H9 (cell line): ENCODE measurements around the gene LINGO1. TPM values are rescaled to one million over a fixed set of nuclear protein-coding genes. Genes with fewer than 3 reads are reported as not detected.

Source experiments
- DNase-seq: peaks from one replicate; pipeline ENCODE4 v3.0.0-alpha.2; 2017
- H2AFZ ChIP-seq: one replicate; pipeline ENCODE4 v1.6.1; 2013; ENCODE audit warnings: mild to moderate bottlenecking, low read length, control low read depth, moderate library complexity
- H2AK5ac ChIP-seq: 2 replicates; pipeline ENCODE4 v1.6.1; 2013; ENCODE audit warnings: low read length, control low read depth, mixed read lengths; ENCODE audit not compliant: insufficient read length
- H2BK120ac ChIP-seq: one replicate; pipeline ENCODE4 v1.6.1; 2013; ENCODE audit warnings: low read depth, mild to moderate bottlenecking, low read length, control low read depth, inconsistent platforms; ENCODE audit not compliant: poor library complexity, severe bottlenecking
- H2BK12ac ChIP-seq: 2 replicates; pipeline ENCODE4 v1.6.1; 2013; ENCODE audit warnings: low read length, control low read depth, mixed read lengths, low read depth; ENCODE audit not compliant: insufficient read length
- H2BK15ac ChIP-seq: 2 replicates; pipeline ENCODE4 v1.6.1; 2013; ENCODE audit warnings: low read depth, low read length, control low read depth
- H2BK20ac ChIP-seq: one replicate; pipeline ENCODE4 v1.6.1; 2013; ENCODE audit warnings: low read depth, mild to moderate bottlenecking, low read length, control low read depth, inconsistent platforms; ENCODE audit not compliant: poor library complexity, severe bottlenecking
- H2BK5ac ChIP-seq: 2 replicates; pipeline ENCODE4 v1.6.1; 2013; ENCODE audit warnings: low read length, control low read depth, mixed read lengths; ENCODE audit not compliant: insufficient read length
- H3K14ac ChIP-seq: 2 replicates; pipeline ENCODE4 v1.6.1; 2013; ENCODE audit warnings: low read length, control low read depth; ENCODE audit not compliant: insufficient read depth
- H3K18ac ChIP-seq: 2 replicates; pipeline ENCODE4 v1.6.1; 2013; ENCODE audit warnings: low read depth, mild to moderate bottlenecking, mixed read lengths, low read length, control low read depth; ENCODE audit not compliant: insufficient read length
- H3K23ac ChIP-seq: 2 replicates; pipeline ENCODE4 v1.6.1; 2013; ENCODE audit warnings: low read length, control low read depth, mixed read lengths, low read depth; ENCODE audit not compliant: insufficient read length
- H3K23me2 ChIP-seq: 2 replicates; pipeline ENCODE4 v1.6.1; 2013; ENCODE audit warnings: low read depth, mild to moderate bottlenecking, mixed read lengths, low read length, control low read depth; ENCODE audit not compliant: insufficient read length, poor library complexity, severe bottlenecking
- H3K27ac ChIP-seq: 2 replicates; pipeline ENCODE4 v1.5.1; 2013; ENCODE audit warnings: low read length, control low read depth, mixed read lengths, low read depth; ENCODE audit not compliant: insufficient read length
- H3K27me3 ChIP-seq: 2 replicates; pipeline ENCODE4 v1.6.1; 2013; ENCODE audit warnings: low read length, control low read depth, inconsistent platforms; ENCODE audit not compliant: insufficient read depth
- H3K4ac ChIP-seq: 2 replicates; pipeline ENCODE4 v1.6.1; 2013; ENCODE audit warnings: low read depth, mild to moderate bottlenecking, control low read depth, inconsistent platforms, low read length, moderate library complexity
- H3K4me1 ChIP-seq: 2 replicates; pipeline ENCODE4 v1.6.1; 2013; ENCODE audit warnings: low read length, control low read depth, inconsistent platforms; ENCODE audit not compliant: insufficient read depth
- H3K4me2 ChIP-seq: 2 replicates; pipeline ENCODE4 v1.6.1; 2013; ENCODE audit warnings: low read length, control low read depth, mixed read lengths; ENCODE audit not compliant: insufficient read length, insufficient read depth
- H3K56ac ChIP-seq: 2 replicates; pipeline ENCODE4 v1.6.1; 2013; ENCODE audit warnings: low read depth, mild to moderate bottlenecking, mixed read lengths, low read length, control low read depth; ENCODE audit not compliant: insufficient read length
- H3K79me1 ChIP-seq: 2 replicates; pipeline ENCODE4 v1.6.1; 2013; ENCODE audit warnings: low read depth, mild to moderate bottlenecking, moderate library complexity, low read length, control low read depth, inconsistent platforms; ENCODE audit not compliant: insufficient read depth, poor library complexity, severe bottlenecking
- H3K79me2 ChIP-seq: 2 replicates; pipeline ENCODE4 v1.6.1; 2013; ENCODE audit warnings: low read length, control low read depth, inconsistent platforms; ENCODE audit not compliant: insufficient read depth
- H3K9ac ChIP-seq: 2 replicates; pipeline ENCODE4 v1.6.1; 2013; ENCODE audit warnings: low read length, control low read depth, mixed read lengths; ENCODE audit not compliant: insufficient read length; ENCODE audit errors: extremely low read depth
- H3K9me3 ChIP-seq: one replicate; pipeline ENCODE4 v1.6.1; 2013; ENCODE audit warnings: low read depth, low read length, inconsistent platforms; ENCODE audit not compliant: control insufficient read depth
- H3T11ph ChIP-seq: one replicate; pipeline ENCODE4 v1.6.1; 2013; ENCODE audit warnings: mild to moderate bottlenecking, low read length, control low read depth, inconsistent platforms
- H4K20me1 ChIP-seq: one replicate; pipeline ENCODE4 v1.6.1; 2013; ENCODE audit not compliant: control insufficient read depth, insufficient read length, insufficient read depth
- H4K5ac ChIP-seq: 2 replicates; pipeline ENCODE4 v1.6.1; 2013; ENCODE audit warnings: low read depth, mild to moderate bottlenecking, mixed read lengths, low read length, control low read depth; ENCODE audit not compliant: insufficient read length
- H4K8ac ChIP-seq: replicated peaks from 2 replicates; pipeline ENCODE4 v1.6.1; 2013; ENCODE audit warnings: low read length, control low read depth, mixed read lengths, low read depth; ENCODE audit not compliant: insufficient read length
- H4K91ac ChIP-seq: 2 replicates; pipeline ENCODE4 v1.6.1; 2013; ENCODE audit warnings: low read depth, mild to moderate bottlenecking, moderate library complexity, mixed read lengths, low read length, control low read depth; ENCODE audit not compliant: insufficient read length
- H3K27ac Mint-ChIP-seq, 3 experiments: 2 replicates in 2 of 3; 3 replicates in 1 of 3; pipeline ENCODE4 v1.8.0; 2020 to 2021; ENCODE audit warnings: mixed read lengths in 3 of 3, mild to moderate bottlenecking in 1 of 3, moderate library complexity in 1 of 3
- H3K27me3 Mint-ChIP-seq: 2 replicates; pipeline ENCODE4 v1.8.0; 2021; ENCODE audit warnings: low read depth, mild to moderate bottlenecking, moderate library complexity, mixed read lengths
- H3K36me3 Mint-ChIP-seq, 3 experiments: 2 replicates in 2 of 3; 3 replicates in 1 of 3; pipeline ENCODE4 v1.8.0; 2020 to 2021; ENCODE audit warnings: low read depth in 3 of 3, mixed read lengths in 3 of 3; ENCODE audit not compliant: insufficient read depth in 1 of 3
- H3K4me1 Mint-ChIP-seq, 2 experiments: 2 replicates each; pipeline ENCODE4 v1.8.0; 2020; ENCODE audit warnings: mixed read lengths in 2 of 2
- H3K4me3 Mint-ChIP-seq, 2 experiments: 2 replicates in 1 of 2; 3 replicates in 1 of 2; pipeline ENCODE4 v1.8.0; 2020 to 2021; ENCODE audit warnings: mild to moderate bottlenecking in 2 of 2, mixed read lengths in 2 of 2, moderate library complexity in 1 of 2
- H3K9me3 Mint-ChIP-seq, 2 experiments: 2 replicates in 1 of 2; 3 replicates in 1 of 2; pipeline ENCODE4 v1.8.0; 2020; ENCODE audit warnings: mild to moderate bottlenecking in 2 of 2, mixed read lengths in 2 of 2, moderate library complexity in 1 of 2
- WGBS: extraction: QIAGEN DNeasy Blood & Tissue Kit; methylation state at CpG from one replicate; pipeline ENCODE4 v1.1.7; 2013; ENCODE audit warnings: missing lambda C conversion rate, low lambda C conversion rate, mixed read lengths; ENCODE audit not compliant: insufficient read length; ENCODE audit errors: extremely low coverage; 5-methylcytosine and 5-hydroxymethylcytosine counted together
- total RNA-seq: library from RNA; stranded (reverse); gene quantifications from 2 replicates; pipeline ENCODE4 v1.2.1, GENCODE V29; 2021
- TF ChIP-seq, protein P1 (sequence below): fragments of 200-600 bp; sonication (generic); conservative IDR thresholded peaks from 3 replicates; pipeline ENCODE4 v1.8.0; 2021; ENCODE audit warnings: antibody characterized with exemption, mild to moderate bottlenecking

The LINGO1 gene
- total RNA-seq, 1 experiment from 2014 or later, result 41.6 TPM

- no peak overlapping the region for H3K27ac ChIP-seq
- no peak overlapping the region for H2BK20ac ChIP-seq
- H3K27me3 ChIP-seq, result no peaks in the 10 kb centered on the region
- H2BK120ac ChIP-seq, result no peak overlapping the region
- no peaks in the 10 kb centered on the region; a peak in 2 of 5 replicates for H3K9me3 Mint-ChIP-seq
- no peaks in the 10 kb centered on the region for H3K9me3 ChIP-seq
- TF ChIP-seq, protein P1, sequence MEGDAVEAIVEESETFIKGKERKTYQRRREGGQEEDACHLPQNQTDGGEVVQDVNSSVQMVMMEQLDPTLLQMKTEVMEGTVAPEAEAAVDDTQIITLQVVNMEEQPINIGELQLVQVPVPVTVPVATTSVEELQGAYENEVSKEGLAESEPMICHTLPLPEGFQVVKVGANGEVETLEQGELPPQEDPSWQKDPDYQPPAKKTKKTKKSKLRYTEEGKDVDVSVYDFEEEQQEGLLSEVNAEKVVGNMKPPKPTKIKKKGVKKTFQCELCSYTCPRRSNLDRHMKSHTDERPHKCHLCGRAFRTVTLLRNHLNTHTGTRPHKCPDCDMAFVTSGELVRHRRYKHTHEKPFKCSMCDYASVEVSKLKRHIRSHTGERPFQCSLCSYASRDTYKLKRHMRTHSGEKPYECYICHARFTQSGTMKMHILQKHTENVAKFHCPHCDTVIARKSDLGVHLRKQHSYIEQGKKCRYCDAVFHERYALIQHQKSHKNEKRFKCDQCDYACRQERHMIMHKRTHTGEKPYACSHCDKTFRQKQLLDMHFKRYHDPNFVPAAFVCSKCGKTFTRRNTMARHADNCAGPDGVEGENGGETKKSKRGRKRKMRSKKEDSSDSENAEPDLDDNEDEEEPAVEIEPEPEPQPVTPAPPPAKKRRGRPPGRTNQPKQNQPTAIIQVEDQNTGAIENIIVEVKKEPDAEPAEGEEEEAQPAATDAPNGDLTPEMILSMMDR, result peak; percentile 46; the same call in 2 of the 3 replicates
- no peak overlapping the region for H2BK15ac ChIP-seq
- no peak overlapping the region for H3K23ac ChIP-seq
- peaks cover 14% of the 10 kb centered on the region for H3K23me2 ChIP-seq
- H3K27me3 Mint-ChIP-seq, result peaks cover 28% of the 10 kb centered on the region
- no peaks in the 10 kb centered on the region for H3K79me1 ChIP-seq
- H4K91ac ChIP-seq, result no peak overlapping the region
- H2BK12ac ChIP-seq, result no peak overlapping the region
- no peaks in the 10 kb centered on the region for H4K20me1 ChIP-seq
- H3K4me1 Mint-ChIP-seq, result peaks cover 65 to 67% of the 10 kb centered on the region in 2 experiments
- no peak overlapping the region for H2AK5ac ChIP-seq
- DNase-seq, result peak; percentile 72
- peaks cover 14% of the 10 kb centered on the region for H3K4me1 ChIP-seq
- no peak overlapping the region for H3K56ac ChIP-seq
- peak overlapping the region; percentile 43 for H3K9ac ChIP-seq
- no peak overlapping the region for H3K27ac Mint-ChIP-seq
- no peak overlapping the region for H2AFZ ChIP-seq
- WGBS, result no CpG with 5 or more reads among the region's 20 CpGs
- peaks cover 5% of the 10 kb centered on the region; the same call in 1 of the 2 replicates for H3K79me2 ChIP-seq
- H3T11ph ChIP-seq, result no peak overlapping the region
- peak overlapping the region; percentile 60 for H3K4me2 ChIP-seq
- H3K14ac ChIP-seq, result no peak overlapping the region
- no peak overlapping the region for H4K5ac ChIP-seq
- no peak overlapping the region for H2BK5ac ChIP-seq
- H4K8ac ChIP-seq, result no peak overlapping the region
- H3K18ac ChIP-seq, result no peak overlapping the region
- H3K4ac ChIP-seq, result no peak overlapping the region
- peaks cover 0 to 6% (median 3%) of the 10 kb centered on the region in 3 experiments; a peak in 3 of 7 replicates for H3K36me3 Mint-ChIP-seq
- peak overlapping the region; percentile 57 to 78 for H3K4me3 Mint-ChIP-seq
These were observed 1.6 kb downstream of the LINGO1 start for GRCh38 chr15:77630956-77631744.
